Activated CD8-positive, alpha-beta T cell treated with anti-CD3 and anti-CD28 coated beads for 36 hours (primary cell): Measurements from ENCODE around the gene RHEBL1. TPM values are rescaled to one million over a fixed set of nuclear protein-coding genes. Genes with fewer than 3 reads are reported as not detected.

Source experiments
- ATAC-seq: fragments of 200-7000 bp; cut with Tn5 transposase; one replicate; pipeline ENCODE4 v1.10.0; 2021; ENCODE audit warnings: mild to moderate bottlenecking, moderate library complexity
- CTCF ChIA-PET: fragments of 350-600 bp; sonication (Branson Sonifier 250); formaldehyde crosslinking; loops from one replicate; lab custom pipeline; 2021; ENCODE audit warnings: antibody characterized with exemption; lab: Charles Lee
- POLR2A ChIA-PET: fragments of 350-600 bp; sonication (Branson Sonifier 250); formaldehyde crosslinking; loops from one replicate; lab custom pipeline; 2021; ENCODE audit warnings: antibody characterized with exemption; lab: Charles Lee
- DNase-seq: peaks from one replicate; pipeline ENCODE4 v3.0.0-alpha.2; 2020
- H3K27ac Mint-ChIP-seq: one replicate; pipeline ENCODE4 v1.8.0; 2021; ENCODE audit warnings: mild to moderate bottlenecking, mixed read lengths
- H3K27me3 Mint-ChIP-seq: one replicate; pipeline ENCODE4 v1.8.0; 2021; ENCODE audit warnings: mixed read lengths
- H3K36me3 Mint-ChIP-seq: one replicate; pipeline ENCODE4 v1.8.0; 2021; ENCODE audit warnings: low read depth, mixed read lengths
- H3K4me1 Mint-ChIP-seq: one replicate; pipeline ENCODE4 v1.8.0; 2021; ENCODE audit warnings: low read depth, mixed read lengths
- H3K4me3 Mint-ChIP-seq: one replicate; pipeline ENCODE4 v1.8.0; 2021; ENCODE audit warnings: mild to moderate bottlenecking, moderate library complexity, mixed read lengths
- H3K9me3 Mint-ChIP-seq: one replicate; pipeline ENCODE4 v1.8.0; 2021; ENCODE audit warnings: mixed read lengths
- intact Hi-C: fragments of 100-400 bp; cut with micrococcal nuclease; formaldehyde crosslinking; loops from one replicate; pipeline ENCODE4 v1.10.0; 2022
- total RNA-seq, 2 experiments: library from RNA; stranded (reverse); gene quantifications; one replicate each; pipeline ENCODE4 v1.2.3, GENCODE V29; 2021
- TF ChIP-seq, protein P1 (sequence below): fragments of 200-600 bp; IDR thresholded peaks from one replicate; pipeline ENCODE4 v1.8.0; 2022; ENCODE audit warnings: antibody characterized with exemption, mild to moderate bottlenecking

RHEBL1 gene
- total RNA-seq, 2 experiments from 2014 or later, result 18.5 to 19.8 TPM

DNA sequence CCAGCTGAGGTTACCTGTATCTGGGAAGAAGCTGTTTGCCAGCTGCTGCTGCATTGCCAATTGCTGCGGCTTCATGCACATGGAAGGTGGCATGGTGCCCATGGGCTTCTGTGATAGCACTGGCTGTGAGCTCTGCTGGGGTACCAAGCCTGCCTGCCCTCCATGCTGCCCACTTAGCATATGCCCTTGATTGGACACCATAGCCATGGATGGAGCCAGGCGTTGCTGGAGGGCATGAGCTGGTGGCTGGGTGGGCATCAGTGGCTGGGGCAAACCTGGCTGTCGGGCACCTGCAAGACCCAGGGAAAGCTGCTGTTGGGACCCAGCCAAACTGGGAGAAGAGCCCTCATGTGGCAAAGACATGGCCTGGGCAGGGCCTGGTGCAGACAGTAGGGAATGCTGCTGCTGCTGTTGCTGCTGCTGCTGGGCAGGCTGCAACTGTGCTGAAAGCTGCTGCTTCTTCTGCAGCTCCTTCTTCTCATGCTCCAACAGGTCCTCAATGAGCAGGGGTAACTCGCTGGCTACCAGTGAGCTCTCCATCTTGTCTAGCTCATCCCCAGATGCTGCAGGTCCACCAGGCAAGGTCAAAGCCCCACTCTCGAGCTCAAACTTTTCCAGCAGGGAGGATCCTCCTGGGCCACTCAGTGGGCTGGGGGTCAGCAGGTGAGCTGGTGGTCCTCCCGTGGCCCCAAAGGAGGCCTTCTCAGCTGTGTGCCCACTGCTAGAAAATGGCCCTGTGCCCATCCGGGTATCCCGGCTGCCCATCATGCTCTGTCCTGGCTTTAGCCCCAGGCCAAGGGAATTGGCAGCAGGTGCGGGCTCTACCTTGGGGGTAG lies 32.5 kb downstream of the RHEBL1 start:
- DNase-seq, result no peak
- ATAC-seq, result no peak
- H3K27ac Mint-ChIP-seq, result no peak overlapping the region

DNA sequence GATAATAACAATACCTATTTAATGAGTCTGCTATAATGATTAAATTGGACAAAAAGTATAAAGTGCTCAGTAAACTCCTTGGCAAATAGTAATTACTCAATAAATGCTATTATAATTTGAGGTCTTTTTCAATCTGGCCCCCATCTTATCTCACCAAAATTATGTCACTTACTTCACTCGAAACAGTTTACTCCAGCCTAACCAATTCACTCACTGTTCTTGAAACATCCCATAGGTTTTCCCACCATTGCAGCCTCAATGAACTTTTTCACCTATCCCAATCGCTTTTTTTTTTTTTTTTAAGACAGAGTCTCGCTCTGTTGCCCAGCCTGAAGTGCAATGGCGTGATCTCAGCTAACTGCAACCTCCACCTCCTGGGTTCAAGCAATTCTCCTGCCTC lies 33.8 kb downstream of the RHEBL1 start:
- intact Hi-C loops, result no loop called here
- H3K9me3 Mint-ChIP-seq, result no peaks in the 10 kb centered on the region
- ChIA-PET POLR2A (interaction anchor here (1.6 to 1.7 kb wide), 2 partner anchors 18 to 37 kb away, joined by 3 to 6 read pairs; partner anchors contain the start of gene DDN), CTCF (interaction anchor here (1.4 to 6.0 kb wide), 4 partner anchors 8 to 52 kb away, joined by 4 to 35 read pairs (median 9); no protein-coding TSS in a partner anchor)
- peaks cover 34% of the 10 kb centered on the region for H3K36me3 Mint-ChIP-seq
- no peaks in the 10 kb centered on the region for H3K4me1 Mint-ChIP-seq
- no peak for ATAC-seq
- DNase-seq, result no peak
- H3K4me3 Mint-ChIP-seq, result no peak overlapping the region
- TF ChIP-seq, protein P1, sequence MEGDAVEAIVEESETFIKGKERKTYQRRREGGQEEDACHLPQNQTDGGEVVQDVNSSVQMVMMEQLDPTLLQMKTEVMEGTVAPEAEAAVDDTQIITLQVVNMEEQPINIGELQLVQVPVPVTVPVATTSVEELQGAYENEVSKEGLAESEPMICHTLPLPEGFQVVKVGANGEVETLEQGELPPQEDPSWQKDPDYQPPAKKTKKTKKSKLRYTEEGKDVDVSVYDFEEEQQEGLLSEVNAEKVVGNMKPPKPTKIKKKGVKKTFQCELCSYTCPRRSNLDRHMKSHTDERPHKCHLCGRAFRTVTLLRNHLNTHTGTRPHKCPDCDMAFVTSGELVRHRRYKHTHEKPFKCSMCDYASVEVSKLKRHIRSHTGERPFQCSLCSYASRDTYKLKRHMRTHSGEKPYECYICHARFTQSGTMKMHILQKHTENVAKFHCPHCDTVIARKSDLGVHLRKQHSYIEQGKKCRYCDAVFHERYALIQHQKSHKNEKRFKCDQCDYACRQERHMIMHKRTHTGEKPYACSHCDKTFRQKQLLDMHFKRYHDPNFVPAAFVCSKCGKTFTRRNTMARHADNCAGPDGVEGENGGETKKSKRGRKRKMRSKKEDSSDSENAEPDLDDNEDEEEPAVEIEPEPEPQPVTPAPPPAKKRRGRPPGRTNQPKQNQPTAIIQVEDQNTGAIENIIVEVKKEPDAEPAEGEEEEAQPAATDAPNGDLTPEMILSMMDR, result no peak
- H3K27me3 Mint-ChIP-seq, result no peaks in the 10 kb centered on the region
- no peak overlapping the region for H3K27ac Mint-ChIP-seq

More for the DNA sequence above, 32.5 kb downstream of the RHEBL1 start:
- intact Hi-C loops, result no loop called here
- Mint-ChIP-seq H3K4me3 (no peak overlapping the region), H3K9me3 (no peaks in the 10 kb centered on the region), H3K27me3 (no peaks in the 10 kb centered on the region), H3K36me3 (peaks cover 35% of the 10 kb centered on the region), H3K4me1 (no peaks in the 10 kb centered on the region)
- ChIA-PET CTCF (interaction anchor here (0.8 to 8.1 kb wide), 8 partner anchors 9 to 147 kb away, joined by 3 to 56 read pairs (median 4); partner anchors contain the start of gene RHEBL1), POLR2A (interaction anchor here (0.6 to 1.6 kb wide), 8 partner anchors 11 to 38 kb away, joined by 3 to 5 read pairs (median 3); partner anchors contain the start of gene DDN)
- TF ChIP-seq, protein P1, result no peak

DNA sequence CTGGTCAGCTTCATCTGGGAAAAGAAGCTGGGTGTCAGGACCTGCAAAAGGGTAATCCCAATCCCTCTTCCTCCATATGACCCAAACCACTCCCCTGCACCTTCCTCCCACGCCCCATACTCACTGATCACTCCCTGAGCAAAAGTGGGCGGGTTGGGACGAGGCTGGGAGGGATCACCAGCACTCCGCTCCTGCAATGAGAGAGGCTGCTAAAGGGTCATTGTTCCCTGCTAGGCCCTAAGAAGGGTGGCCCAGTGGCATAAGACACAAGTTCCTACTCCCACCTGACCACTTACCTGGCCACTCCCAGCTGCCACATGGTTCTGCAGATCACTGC lies 35.5 kb downstream of the RHEBL1 start:
- Mint-ChIP-seq H3K36me3 (peaks cover 30% of the 10 kb centered on the region), H3K9me3 (no peaks in the 10 kb centered on the region), H3K27ac (no peak overlapping the region), H3K27me3 (no peaks in the 10 kb centered on the region), H3K4me1 (no peaks in the 10 kb centered on the region), H3K4me3 (no peak overlapping the region)
- DNase-seq, result no peak
- ChIA-PET POLR2A (interaction anchor here (0.6 to 0.9 kb wide), 3 partner anchors 9 to 96 kb away, joined by 3 read pairs; partner anchors contain the start of gene TUBA1B), CTCF (interaction anchor here (1.1 to 6.0 kb wide), 3 partner anchors 10 to 47 kb away, joined by 3 to 35 read pairs (median 5); no protein-coding TSS in a partner anchor)
- intact Hi-C loops, result no loop called here
- TF ChIP-seq, protein P1, result no peak
- no peak for ATAC-seq

DNA sequence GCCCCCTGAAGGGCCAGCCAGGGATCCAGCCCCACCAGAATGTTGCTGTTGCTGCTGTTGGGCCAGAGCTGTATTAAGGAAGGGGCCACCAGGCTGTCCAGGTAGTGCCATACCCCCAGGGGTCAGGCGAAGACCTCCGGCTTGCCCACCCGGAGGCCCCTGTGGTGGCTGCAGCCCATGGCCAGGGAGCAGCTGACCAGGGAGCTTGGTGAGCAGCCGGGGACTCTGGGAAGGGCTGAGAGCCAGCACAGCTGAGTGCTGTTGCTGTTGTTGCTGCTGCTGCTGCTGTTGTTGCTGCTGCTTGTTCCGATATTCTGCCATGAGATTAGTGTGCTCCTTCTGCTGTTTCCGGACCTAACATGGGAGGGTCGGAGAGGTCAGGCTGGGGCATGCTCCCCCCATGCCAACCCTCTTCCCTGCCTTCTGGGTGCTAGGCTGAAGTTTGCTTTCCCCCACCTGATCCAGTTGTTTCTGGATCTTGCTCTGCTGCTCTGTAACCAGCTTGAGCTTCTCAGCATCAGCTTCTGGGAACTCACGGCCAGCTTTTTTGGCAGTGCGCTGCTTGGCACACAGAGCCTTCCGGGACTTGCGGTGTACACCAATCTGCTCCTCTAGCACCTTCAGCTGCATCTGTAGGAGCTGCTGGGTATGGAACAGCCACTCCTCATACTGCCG lies 36.0 kb downstream of the RHEBL1 start:
- Mint-ChIP-seq H3K4me3 (no peak overlapping the region), H3K4me1 (no peaks in the 10 kb centered on the region), H3K27me3 (no peaks in the 10 kb centered on the region), H3K27ac (no peak overlapping the region), H3K9me3 (no peaks in the 10 kb centered on the region), H3K36me3 (peaks cover 28% of the 10 kb centered on the region)
- ChIA-PET CTCF (interaction anchor here (1.1 to 6.0 kb wide), 5 partner anchors 10 to 54 kb away, joined by 3 to 35 read pairs (median 5); no protein-coding TSS in a partner anchor), POLR2A (interaction anchor here (0.6 to 0.9 kb wide), 3 partner anchors 9 to 97 kb away, joined by 3 read pairs; partner anchors contain the start of gene TUBA1B)
- ATAC-seq (no peak), DNase-seq (no peak)
- intact Hi-C loops, result no loop called here
- TF ChIP-seq, protein P1, result no peak
